H9 (cell line): ENCODE data around the gene CD248. TPM values are rescaled to one million over a fixed set of nuclear protein-coding genes. Genes with fewer than 3 reads are reported as not detected.

ENCODE experiments used
- DNase-seq: peaks from one replicate; pipeline ENCODE4 v3.0.0-alpha.2; 2017
- H2AFZ ChIP-seq: one replicate; pipeline ENCODE4 v1.6.1; 2013; ENCODE audit warnings: mild to moderate bottlenecking, low read length, control low read depth, moderate library complexity
- H2AK5ac ChIP-seq: 2 replicates; pipeline ENCODE4 v1.6.1; 2013; ENCODE audit warnings: low read length, control low read depth, mixed read lengths; ENCODE audit not compliant: insufficient read length
- H2BK120ac ChIP-seq: one replicate; pipeline ENCODE4 v1.6.1; 2013; ENCODE audit warnings: low read depth, mild to moderate bottlenecking, low read length, control low read depth, inconsistent platforms; ENCODE audit not compliant: poor library complexity, severe bottlenecking
- H2BK12ac ChIP-seq: 2 replicates; pipeline ENCODE4 v1.6.1; 2013; ENCODE audit warnings: low read length, control low read depth, mixed read lengths, low read depth; ENCODE audit not compliant: insufficient read length
- H2BK15ac ChIP-seq: 2 replicates; pipeline ENCODE4 v1.6.1; 2013; ENCODE audit warnings: low read depth, low read length, control low read depth
- H2BK20ac ChIP-seq: one replicate; pipeline ENCODE4 v1.6.1; 2013; ENCODE audit warnings: low read depth, mild to moderate bottlenecking, low read length, control low read depth, inconsistent platforms; ENCODE audit not compliant: poor library complexity, severe bottlenecking
- H2BK5ac ChIP-seq: 2 replicates; pipeline ENCODE4 v1.6.1; 2013; ENCODE audit warnings: low read length, control low read depth, mixed read lengths; ENCODE audit not compliant: insufficient read length
- H3K14ac ChIP-seq: 2 replicates; pipeline ENCODE4 v1.6.1; 2013; ENCODE audit warnings: low read length, control low read depth; ENCODE audit not compliant: insufficient read depth
- H3K18ac ChIP-seq: 2 replicates; pipeline ENCODE4 v1.6.1; 2013; ENCODE audit warnings: low read depth, mild to moderate bottlenecking, mixed read lengths, low read length, control low read depth; ENCODE audit not compliant: insufficient read length
- H3K23ac ChIP-seq: 2 replicates; pipeline ENCODE4 v1.6.1; 2013; ENCODE audit warnings: low read length, control low read depth, mixed read lengths, low read depth; ENCODE audit not compliant: insufficient read length
- H3K23me2 ChIP-seq: 2 replicates; pipeline ENCODE4 v1.6.1; 2013; ENCODE audit warnings: low read depth, mild to moderate bottlenecking, mixed read lengths, low read length, control low read depth; ENCODE audit not compliant: insufficient read length, poor library complexity, severe bottlenecking
- H3K27ac ChIP-seq: 2 replicates; pipeline ENCODE4 v1.5.1; 2013; ENCODE audit warnings: low read length, control low read depth, mixed read lengths, low read depth; ENCODE audit not compliant: insufficient read length
- H3K27me3 ChIP-seq: 2 replicates; pipeline ENCODE4 v1.6.1; 2013; ENCODE audit warnings: low read length, control low read depth, inconsistent platforms; ENCODE audit not compliant: insufficient read depth
- H3K4ac ChIP-seq: 2 replicates; pipeline ENCODE4 v1.6.1; 2013; ENCODE audit warnings: low read depth, mild to moderate bottlenecking, control low read depth, inconsistent platforms, low read length, moderate library complexity
- H3K4me1 ChIP-seq: 2 replicates; pipeline ENCODE4 v1.6.1; 2013; ENCODE audit warnings: low read length, control low read depth, inconsistent platforms; ENCODE audit not compliant: insufficient read depth
- H3K4me2 ChIP-seq: 2 replicates; pipeline ENCODE4 v1.6.1; 2013; ENCODE audit warnings: low read length, control low read depth, mixed read lengths; ENCODE audit not compliant: insufficient read length, insufficient read depth
- H3K56ac ChIP-seq: 2 replicates; pipeline ENCODE4 v1.6.1; 2013; ENCODE audit warnings: low read depth, mild to moderate bottlenecking, mixed read lengths, low read length, control low read depth; ENCODE audit not compliant: insufficient read length
- H3K79me1 ChIP-seq: 2 replicates; pipeline ENCODE4 v1.6.1; 2013; ENCODE audit warnings: low read depth, mild to moderate bottlenecking, moderate library complexity, low read length, control low read depth, inconsistent platforms; ENCODE audit not compliant: insufficient read depth, poor library complexity, severe bottlenecking
- H3K79me2 ChIP-seq: 2 replicates; pipeline ENCODE4 v1.6.1; 2013; ENCODE audit warnings: low read length, control low read depth, inconsistent platforms; ENCODE audit not compliant: insufficient read depth
- H3K9ac ChIP-seq: 2 replicates; pipeline ENCODE4 v1.6.1; 2013; ENCODE audit warnings: low read length, control low read depth, mixed read lengths; ENCODE audit not compliant: insufficient read length; ENCODE audit errors: extremely low read depth
- H3K9me3 ChIP-seq: one replicate; pipeline ENCODE4 v1.6.1; 2013; ENCODE audit warnings: low read depth, low read length, inconsistent platforms; ENCODE audit not compliant: control insufficient read depth
- H3T11ph ChIP-seq: one replicate; pipeline ENCODE4 v1.6.1; 2013; ENCODE audit warnings: mild to moderate bottlenecking, low read length, control low read depth, inconsistent platforms
- H4K20me1 ChIP-seq: one replicate; pipeline ENCODE4 v1.6.1; 2013; ENCODE audit not compliant: control insufficient read depth, insufficient read length, insufficient read depth
- H4K5ac ChIP-seq: 2 replicates; pipeline ENCODE4 v1.6.1; 2013; ENCODE audit warnings: low read depth, mild to moderate bottlenecking, mixed read lengths, low read length, control low read depth; ENCODE audit not compliant: insufficient read length
- H4K8ac ChIP-seq: replicated peaks from 2 replicates; pipeline ENCODE4 v1.6.1; 2013; ENCODE audit warnings: low read length, control low read depth, mixed read lengths, low read depth; ENCODE audit not compliant: insufficient read length
- H4K91ac ChIP-seq: 2 replicates; pipeline ENCODE4 v1.6.1; 2013; ENCODE audit warnings: low read depth, mild to moderate bottlenecking, moderate library complexity, mixed read lengths, low read length, control low read depth; ENCODE audit not compliant: insufficient read length
- H3K27ac Mint-ChIP-seq, 3 experiments: 2 replicates in 2 of 3; 3 replicates in 1 of 3; pipeline ENCODE4 v1.8.0; 2020 to 2021; ENCODE audit warnings: mixed read lengths in 3 of 3, mild to moderate bottlenecking in 1 of 3, moderate library complexity in 1 of 3
- H3K27me3 Mint-ChIP-seq: 2 replicates; pipeline ENCODE4 v1.8.0; 2021; ENCODE audit warnings: low read depth, mild to moderate bottlenecking, moderate library complexity, mixed read lengths
- H3K36me3 Mint-ChIP-seq, 3 experiments: 2 replicates in 2 of 3; 3 replicates in 1 of 3; pipeline ENCODE4 v1.8.0; 2020 to 2021; ENCODE audit warnings: low read depth in 3 of 3, mixed read lengths in 3 of 3; ENCODE audit not compliant: insufficient read depth in 1 of 3
- H3K4me1 Mint-ChIP-seq, 2 experiments: 2 replicates each; pipeline ENCODE4 v1.8.0; 2020; ENCODE audit warnings: mixed read lengths in 2 of 2
- H3K4me3 Mint-ChIP-seq, 2 experiments: 2 replicates in 1 of 2; 3 replicates in 1 of 2; pipeline ENCODE4 v1.8.0; 2020 to 2021; ENCODE audit warnings: mild to moderate bottlenecking in 2 of 2, mixed read lengths in 2 of 2, moderate library complexity in 1 of 2
- H3K9me3 Mint-ChIP-seq, 2 experiments: 2 replicates in 1 of 2; 3 replicates in 1 of 2; pipeline ENCODE4 v1.8.0; 2020; ENCODE audit warnings: mild to moderate bottlenecking in 2 of 2, mixed read lengths in 2 of 2, moderate library complexity in 1 of 2
- CTCF ChIP-seq: fragments of 200-600 bp; sonication (generic); conservative IDR thresholded peaks from 3 replicates; pipeline ENCODE4 v1.8.0; 2021; ENCODE audit warnings: antibody characterized with exemption, mild to moderate bottlenecking
- WGBS: extraction: QIAGEN DNeasy Blood & Tissue Kit; methylation state at CpG from one replicate; pipeline ENCODE4 v1.1.7; 2013; ENCODE audit warnings: missing lambda C conversion rate, low lambda C conversion rate, mixed read lengths; ENCODE audit not compliant: insufficient read length; ENCODE audit errors: extremely low coverage; 5-methylcytosine and 5-hydroxymethylcytosine counted together
- total RNA-seq: library from RNA; stranded (reverse); gene quantifications from 2 replicates; pipeline ENCODE4 v1.2.1, GENCODE V29; 2021

The CD248 gene
- total RNA-seq, 1 experiment from 2014 or later, result 1.5 TPM

- H3T11ph ChIP-seq, result no peak overlapping the region
- H3K56ac ChIP-seq, result no peak overlapping the region
- H3K4me2 ChIP-seq, result no peak overlapping the region
- H2AK5ac ChIP-seq, result no peak overlapping the region
- H3K18ac ChIP-seq, result no peak overlapping the region
- peaks cover 2% of the 10 kb centered on the region; the same call in 1 of the 2 replicates for H3K79me2 ChIP-seq
- H3K9me3 ChIP-seq, result no peaks in the 10 kb centered on the region
- no peak overlapping the region for H3K27ac ChIP-seq
- H3K14ac ChIP-seq, result no peak overlapping the region
- H2BK20ac ChIP-seq, result no peak overlapping the region
- H3K4me1 ChIP-seq, result no peaks in the 10 kb centered on the region
- peak overlapping the region in 1 of 3 experiments; percentile 89; a peak in 1 of 7 replicates for H3K27ac Mint-ChIP-seq
- no peak overlapping the region for H2BK120ac ChIP-seq
- no peak overlapping the region for H3K4ac ChIP-seq
- no peaks in the 10 kb centered on the region for H3K27me3 ChIP-seq
- H3K4me1 Mint-ChIP-seq, result peaks cover 18 to 20% of the 10 kb centered on the region in 2 experiments
- peaks cover 11 to 53% (median 48%) of the 10 kb centered on the region in 3 experiments for H3K36me3 Mint-ChIP-seq
- no peak overlapping the region for H3K23ac ChIP-seq
- H2BK12ac ChIP-seq, result no peak overlapping the region
- no peak overlapping the region for H4K8ac ChIP-seq
- H3K9me3 Mint-ChIP-seq, result no peaks in the 10 kb centered on the region
- no peak overlapping the region for H3K9ac ChIP-seq
- peaks cover 2% of the 10 kb centered on the region for H4K20me1 ChIP-seq
- H3K79me1 ChIP-seq, result no peaks in the 10 kb centered on the region
- no peaks in the 10 kb centered on the region; the same call in 1 of the 2 replicates for H3K27me3 Mint-ChIP-seq
- peaks cover 10% of the 10 kb centered on the region for H3K23me2 ChIP-seq
- H3K4me3 Mint-ChIP-seq, result peak overlapping the region in 1 of 2 experiments; percentile 29; a peak in 1 of 5 replicates
- no peak overlapping the region for H4K91ac ChIP-seq
- no peak overlapping the region for H2BK15ac ChIP-seq
- peak; percentile 85 for DNase-seq
- TF ChIP-seq CTCF, result peak; percentile 79
- H2BK5ac ChIP-seq, result no peak overlapping the region
- H4K5ac ChIP-seq, result no peak overlapping the region
- no peak overlapping the region for H2AFZ ChIP-seq
- WGBS, result no CpG with 5 or more reads among the region's 12 CpGs
These were observed 51.9 kb downstream of the CD248 start for GRCh38 chr11:66264914-66265313.

Other genes with a start within 250 kb of the CD248 start
- gene PACS1, start 246.8 kb downstream of the CD248 start, total RNA-seq, result 28.7 and 35.5 TPM in 2 replicates
- gene KLC2, start 59.3 kb downstream of the CD248 start, total RNA-seq, result 56.7 and 59.7 TPM in 2 replicates
- gene RAB1B, start 48.4 kb downstream of the CD248 start, total RNA-seq, result 118 and 122 TPM in 2 replicates
- 11.8 and 12.0 TPM in 2 replicates for gene CNIH2, start 38.9 kb downstream of the CD248 start, total RNA-seq
- gene YIF1A, start 27.9 kb downstream of the CD248 start, total RNA-seq, result 64.3 and 71.6 TPM in 2 replicates
- 1.2 and 1.4 TPM in 2 replicates for gene TMEM151A, start 25.1 kb downstream of the CD248 start, total RNA-seq
- 5.4 and 5.5 TPM in 2 replicates for gene RIN1, start 19.4 kb upstream of the CD248 start, total RNA-seq
- gene BRMS1, start 28.1 kb upstream of the CD248 start, total RNA-seq, result 50.1 and 50.5 TPM in 2 replicates
- 24.3 and 26.3 TPM in 2 replicates for gene B4GAT1, start 30.6 kb upstream of the CD248 start, total RNA-seq
- gene SLC29A2, start 54.7 kb upstream of the CD248 start, total RNA-seq, result 29.7 and 29.8 TPM in 2 replicates
- gene NPAS4, start 104.0 kb upstream of the CD248 start, total RNA-seq, result 1.6 and 1.8 TPM in 2 replicates
- gene MRPL11, start 121.8 kb upstream of the CD248 start, total RNA-seq, result 105 and 106 TPM in 2 replicates
- gene PELI3, start 149.9 kb upstream of the CD248 start, total RNA-seq, result 9.3 and 10.3 TPM in 2 replicates
- 83.1 and 85.3 TPM in 2 replicates for gene DPP3, start 163.4 kb upstream of the CD248 start, total RNA-seq
- 27.2 and 29.5 TPM in 2 replicates for gene BBS1, start 193.6 kb upstream of the CD248 start, total RNA-seq
- 8.1 and 8.9 TPM in 2 replicates for gene ZDHHC24, start 229.0 kb upstream of the CD248 start, total RNA-seq
- gene ACTN3, start 229.9 kb upstream of the CD248 start, total RNA-seq, result 45.7 TPM in 2 replicates